Mesendoderm (in vitro differentiated cells): ENCODE data around the gene CCL4.
"Not testable (repeated sequence)": the region's sequence is repeated elsewhere in the genome, so short reads cannot be mapped to it uniquely, and the experiment has no call there.

ENCODE experiments used
- DNase-seq: peaks from one replicate; pipeline ENCODE4 v3.0.0; 2013
- H2AK5ac ChIP-seq: 2 replicates; pipeline ENCODE4 v1.6.1; 2013; ENCODE audit warnings: low read length, inconsistent platforms
- H2BK120ac ChIP-seq: 2 replicates; pipeline ENCODE4 v1.6.1; 2013; ENCODE audit warnings: low read depth, mild to moderate bottlenecking, low read length, moderate library complexity, mixed read lengths
- H2BK15ac ChIP-seq: replicated peaks from 2 replicates; pipeline ENCODE4 v1.6.1; 2013; ENCODE audit warnings: low read depth, mild to moderate bottlenecking, moderate library complexity
- H2BK5ac ChIP-seq: 2 replicates; pipeline ENCODE4 v1.6.1; 2013; ENCODE audit warnings: low read length, inconsistent platforms
- H3K18ac ChIP-seq: 2 replicates; pipeline ENCODE4 v1.6.1; 2013; ENCODE audit warnings: mild to moderate bottlenecking, low read length, mixed read lengths
- H3K23ac ChIP-seq: one replicate; pipeline ENCODE4 v1.6.1; 2013; ENCODE audit warnings: low read length
- H3K27ac ChIP-seq: 2 replicates; pipeline ENCODE4 v1.5.1; 2013; ENCODE audit warnings: low read depth, mild to moderate bottlenecking, inconsistent platforms, low read length, moderate library complexity
- H3K27me3 ChIP-seq: 2 replicates; pipeline ENCODE4 v1.6.1; 2013; ENCODE audit warnings: low read length, control low read depth, mild to moderate bottlenecking, inconsistent platforms; ENCODE audit not compliant: insufficient read depth, poor library complexity
- H3K36me3 ChIP-seq: 2 replicates; pipeline ENCODE4 v1.6.1; 2013; ENCODE audit warnings: low read length, inconsistent platforms; ENCODE audit not compliant: control insufficient read depth, insufficient read depth
- H3K4ac ChIP-seq: one replicate; pipeline ENCODE4 v1.6.1; 2013; ENCODE audit warnings: low read depth, mild to moderate bottlenecking, low read length, moderate library complexity
- H3K4me1 ChIP-seq: 2 replicates; pipeline ENCODE4 v1.6.1; 2013; ENCODE audit warnings: low read depth, low read length, inconsistent platforms; ENCODE audit not compliant: control insufficient read depth
- H3K4me2 ChIP-seq: 2 replicates; pipeline ENCODE4 v1.6.1; 2013; ENCODE audit warnings: low read length
- H3K4me3 ChIP-seq: 2 replicates; pipeline ENCODE4 v1.5.1; 2013; ENCODE audit warnings: mild to moderate bottlenecking, low read length
- H3K56ac ChIP-seq: one replicate; pipeline ENCODE4 v1.6.1; 2013; ENCODE audit warnings: low read length
- H3K79me1 ChIP-seq: 2 replicates; pipeline ENCODE4 v1.6.1; 2013; ENCODE audit warnings: low read length, inconsistent platforms
- H3K79me2 ChIP-seq: 2 replicates; pipeline ENCODE4 v1.6.1; 2013; ENCODE audit warnings: mild to moderate bottlenecking, low read length; ENCODE audit not compliant: control insufficient read depth, insufficient read depth
- H3K9ac ChIP-seq: 2 replicates; pipeline ENCODE4 v1.6.1; 2013; ENCODE audit warnings: low read length, inconsistent platforms
- H4K5ac ChIP-seq: one replicate; pipeline ENCODE4 v1.6.1; 2013; ENCODE audit warnings: low read length
- H4K8ac ChIP-seq: one replicate; pipeline ENCODE4 v1.6.1; 2013; ENCODE audit warnings: low read depth, mild to moderate bottlenecking, control low read depth, low read length, moderate library complexity
- WGBS: extraction: QIAGEN DNeasy Blood & Tissue Kit; methylation state at CpG from one replicate; pipeline ENCODE4 v1.1.7; 2013; ENCODE audit warnings: low lambda C conversion rate, missing lambda C conversion rate; ENCODE audit not compliant: insufficient coverage; ENCODE audit errors: extremely low coverage; 5-methylcytosine and 5-hydroxymethylcytosine counted together

CCL4 gene

DNA sequence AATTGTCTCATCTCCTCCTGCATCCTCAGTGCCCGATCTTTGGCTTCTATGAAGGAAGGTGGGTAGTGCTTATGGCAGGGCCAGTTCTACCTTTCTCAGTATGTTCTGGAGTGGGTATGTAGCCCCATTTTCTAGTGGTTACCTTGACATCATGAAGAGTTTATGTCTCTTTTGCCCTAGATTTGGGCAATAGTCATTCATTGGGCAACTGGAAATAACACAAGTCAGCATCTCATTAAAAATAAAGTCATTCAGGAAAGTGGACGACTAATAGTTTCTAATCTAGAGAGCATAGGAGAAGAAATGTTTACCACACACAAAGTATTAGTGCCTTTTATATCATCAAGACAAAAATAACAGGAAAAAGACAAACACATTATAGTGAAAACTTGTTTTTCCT lies 19.9 kb upstream of the CCL4 start:
- H3K79me2 ChIP-seq, H3K9ac ChIP-seq, H2BK15ac ChIP-seq, H3K4me3 ChIP-seq, H2BK5ac ChIP-seq, H3K27ac ChIP-seq, H4K5ac ChIP-seq, H3K4me1 ChIP-seq, H3K23ac ChIP-seq, H3K4me2 ChIP-seq, H2AK5ac ChIP-seq, H2BK120ac ChIP-seq, H3K79me1 ChIP-seq, H3K4ac ChIP-seq, H4K8ac ChIP-seq, H3K18ac ChIP-seq, H3K36me3 ChIP-seq, H3K56ac ChIP-seq, DNase-seq, H3K27me3 ChIP-seq: not testable (repeated sequence)
- WGBS, result no CpG with 5 or more reads among the region's 2 CpGs

DNA sequence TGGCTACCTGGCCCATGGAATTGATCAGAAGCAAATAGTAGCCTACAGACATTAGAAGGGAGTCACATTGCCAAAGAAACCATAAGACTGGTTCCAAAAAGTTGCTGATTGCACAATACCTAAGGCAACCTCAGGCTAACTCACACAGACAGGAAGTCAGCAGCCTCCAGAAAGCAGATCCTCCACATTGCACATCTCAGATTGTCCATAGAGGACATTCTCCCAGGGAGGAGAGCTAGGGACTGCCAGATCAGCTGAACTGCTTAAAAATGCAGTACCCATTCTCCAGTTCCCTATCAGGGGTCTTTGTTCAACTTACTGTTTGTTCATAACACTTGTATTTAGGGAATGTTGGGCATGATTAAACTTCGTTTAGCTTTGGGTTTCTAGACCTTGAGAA lies 17.9 kb upstream of the CCL4 start:
- Histone ChIP-seq H3K79me1 (no peaks in the 10 kb centered on the region), H2BK120ac (no peak overlapping the region), H3K36me3 (no peaks in the 10 kb centered on the region), H4K5ac (no peak overlapping the region), H3K9ac (no peak overlapping the region), H3K4me2 (no peak overlapping the region), H2BK15ac (no peak overlapping the region), H4K8ac (no peak overlapping the region), H3K27me3 (no peaks in the 10 kb centered on the region), H3K18ac (no peak overlapping the region), H3K23ac (no peak overlapping the region), H3K79me2 (no peaks in the 10 kb centered on the region), H3K4ac (no peak overlapping the region), H3K56ac (no peak overlapping the region), H3K4me1 (no peaks in the 10 kb centered on the region), H3K27ac (no peak overlapping the region), H2BK5ac (no peak overlapping the region), H3K4me3 (no peak overlapping the region), H2AK5ac (no peak overlapping the region)
- no peak for DNase-seq
- no CpG with 5 or more reads among the region's 1 CpG for WGBS

DNA sequence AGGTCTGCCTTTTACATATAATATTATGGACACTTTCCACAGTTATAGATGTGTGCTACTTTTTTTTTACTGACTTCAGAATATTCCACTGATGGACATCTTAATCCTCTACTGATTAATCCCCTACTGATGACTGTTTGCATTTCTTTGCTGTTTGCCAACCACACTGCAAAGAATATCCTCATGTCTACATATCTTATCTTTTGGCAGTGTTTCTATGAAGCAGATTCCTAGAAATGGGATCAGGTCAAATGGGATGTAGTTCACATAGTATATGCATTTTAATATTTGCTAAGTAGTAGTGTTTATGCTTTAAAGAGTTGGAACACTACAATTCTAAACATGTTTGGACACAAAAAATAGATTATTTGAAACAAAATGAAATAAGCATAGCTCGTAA lies 16.8 kb upstream of the CCL4 start:
- Histone ChIP-seq H3K4ac (no peak overlapping the region), H3K36me3 (no peaks in the 10 kb centered on the region), H3K9ac (no peak overlapping the region), H2AK5ac (no peak overlapping the region), H2BK5ac (no peak overlapping the region), H3K4me1 (no peaks in the 10 kb centered on the region), H3K23ac (no peak overlapping the region), H3K18ac (no peak overlapping the region), H4K8ac (no peak overlapping the region), H3K27me3 (no peaks in the 10 kb centered on the region), H4K5ac (no peak overlapping the region), H2BK120ac (no peak overlapping the region), H2BK15ac (no peak overlapping the region), H3K79me2 (no peaks in the 10 kb centered on the region), H3K56ac (no peak overlapping the region), H3K4me2 (no peak overlapping the region), H3K79me1 (no peaks in the 10 kb centered on the region), H3K4me3 (no peak overlapping the region), H3K27ac (no peak overlapping the region)
- no peak for DNase-seq
- no CpG with 5 or more reads among the region's 1 CpG for WGBS

DNA sequence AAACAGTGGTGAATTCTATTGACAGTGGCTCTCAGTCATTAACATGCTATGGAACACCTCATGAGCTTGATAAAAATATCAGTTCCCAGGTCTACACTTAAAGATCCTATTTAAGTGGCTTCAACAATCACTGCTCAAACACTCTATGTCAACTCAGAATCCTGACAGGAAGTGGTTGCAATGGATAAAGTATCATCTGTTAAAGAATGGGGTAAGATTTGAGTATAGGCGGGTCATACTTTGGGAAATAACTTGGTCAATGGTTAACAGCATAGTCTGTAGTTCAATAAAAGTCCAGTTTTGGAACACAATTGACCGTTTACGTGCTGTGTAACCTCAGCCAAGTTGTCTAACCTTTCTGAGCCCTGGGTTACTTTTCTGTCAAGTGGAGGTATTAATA lies 16.2 kb upstream of the CCL4 start:
- not testable (repeated sequence) for H3K4me3 ChIP-seq, H4K8ac ChIP-seq, H3K4me2 ChIP-seq, H2BK5ac ChIP-seq, H3K23ac ChIP-seq, H3K4me1 ChIP-seq, H3K4ac ChIP-seq, H3K27ac ChIP-seq, H3K79me2 ChIP-seq, H3K27me3 ChIP-seq, H3K36me3 ChIP-seq, H3K18ac ChIP-seq, H4K5ac ChIP-seq, DNase-seq, H2BK15ac ChIP-seq, H3K79me1 ChIP-seq, H3K9ac ChIP-seq, H2BK120ac ChIP-seq, H2AK5ac ChIP-seq, H3K56ac ChIP-seq
- no CpG with 5 or more reads among the region's 3 CpGs for WGBS

DNA sequence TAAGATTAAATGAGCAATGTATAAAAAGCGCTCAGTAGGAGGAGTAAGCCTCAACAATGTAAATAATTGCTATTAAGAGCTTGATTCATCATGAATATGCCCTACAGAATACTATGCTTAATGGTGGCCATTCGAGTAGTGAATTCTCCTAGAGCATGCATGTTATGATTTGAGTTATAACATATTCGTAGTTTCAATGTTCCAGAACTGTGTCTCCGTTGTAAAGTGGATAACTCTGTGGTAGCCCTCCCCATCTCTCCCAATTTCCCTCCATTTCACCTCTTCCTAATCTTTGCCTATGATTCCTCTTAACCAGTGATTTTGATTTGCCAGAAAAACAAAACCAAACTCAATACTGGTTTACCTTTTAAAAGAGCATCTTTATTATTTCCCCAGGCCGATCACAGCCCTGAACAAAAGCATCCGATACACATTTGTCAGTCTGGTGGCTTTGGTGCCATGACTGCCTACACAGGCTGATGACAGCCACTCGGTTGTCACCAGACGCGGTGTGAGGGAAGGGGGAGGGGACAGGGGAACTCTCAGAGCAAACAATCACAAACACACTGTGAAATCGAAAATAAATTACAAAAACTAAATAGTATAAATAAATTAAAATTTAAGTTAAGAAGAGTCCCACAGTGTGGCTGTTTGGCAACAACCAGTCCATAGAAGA lies 15.6 kb upstream of the CCL4 start:
- H2BK5ac ChIP-seq, H3K27ac ChIP-seq, H4K8ac ChIP-seq, H3K56ac ChIP-seq, H3K36me3 ChIP-seq, H3K4me3 ChIP-seq, H3K23ac ChIP-seq, H2BK120ac ChIP-seq, H3K4ac ChIP-seq, H3K18ac ChIP-seq, H3K4me2 ChIP-seq, H3K79me2 ChIP-seq, H3K4me1 ChIP-seq, H4K5ac ChIP-seq, H2AK5ac ChIP-seq, DNase-seq, H3K27me3 ChIP-seq, H3K9ac ChIP-seq, H2BK15ac ChIP-seq, H3K79me1 ChIP-seq: not testable (repeated sequence)
- WGBS, result no CpG with 5 or more reads among the region's 10 CpGs

DNA sequence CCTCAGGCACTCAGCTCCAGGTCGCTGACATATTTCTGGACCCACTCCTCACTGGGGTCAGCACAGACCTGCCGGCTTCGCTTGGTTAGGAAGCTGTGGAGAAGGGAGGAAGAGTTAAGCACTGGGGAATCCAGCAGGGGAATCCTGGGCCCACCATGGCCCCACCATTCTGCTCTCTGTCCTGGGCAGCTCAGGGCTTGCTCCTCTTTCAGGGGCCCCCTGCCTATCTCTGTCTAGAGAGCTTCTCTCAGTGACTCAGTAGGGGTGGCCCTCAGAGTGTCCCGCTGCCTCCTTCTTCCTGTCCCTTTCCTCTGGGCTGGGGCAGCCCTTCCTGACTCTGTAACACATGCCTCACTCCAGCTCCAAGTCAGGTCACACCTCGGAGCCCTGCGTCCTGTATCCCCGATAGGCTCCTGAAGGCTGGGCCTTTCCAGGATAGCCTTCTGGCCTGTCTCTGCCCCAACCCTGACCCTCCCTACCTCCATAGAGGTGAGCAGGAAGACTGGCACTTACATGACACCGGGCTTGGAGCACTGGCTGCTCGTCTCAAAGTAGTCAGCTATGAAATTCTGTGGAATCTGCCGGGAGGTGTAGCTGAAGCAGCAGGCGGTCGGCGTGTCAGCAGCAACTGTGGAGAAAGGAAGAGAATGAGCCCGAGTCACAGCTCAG lies 14.8 kb upstream of the CCL4 start:
- Histone ChIP-seq H2BK120ac (no peak overlapping the region), H3K4me1 (no peaks in the 10 kb centered on the region), H4K8ac (no peak overlapping the region), H3K4me3 (no peak overlapping the region), H2BK5ac (no peak overlapping the region), H3K79me1 (no peaks in the 10 kb centered on the region), H2BK15ac (no peak overlapping the region), H3K4ac (no peak overlapping the region), H2AK5ac (no peak overlapping the region), H3K18ac (no peak overlapping the region), H3K4me2 (no peak overlapping the region), H4K5ac (no peak overlapping the region), H3K9ac (no peak overlapping the region), H3K36me3 (no peaks in the 10 kb centered on the region), H3K27me3 (no peaks in the 10 kb centered on the region), H3K23ac (no peak overlapping the region), H3K27ac (no peak overlapping the region), H3K79me2 (no peaks in the 10 kb centered on the region), H3K56ac (no peak overlapping the region)
- DNase-seq, result peak; percentile 39
- no CpG with 5 or more reads among the region's 14 CpGs for WGBS
